ENCODE results near the gene LCE1E.

DNA sequence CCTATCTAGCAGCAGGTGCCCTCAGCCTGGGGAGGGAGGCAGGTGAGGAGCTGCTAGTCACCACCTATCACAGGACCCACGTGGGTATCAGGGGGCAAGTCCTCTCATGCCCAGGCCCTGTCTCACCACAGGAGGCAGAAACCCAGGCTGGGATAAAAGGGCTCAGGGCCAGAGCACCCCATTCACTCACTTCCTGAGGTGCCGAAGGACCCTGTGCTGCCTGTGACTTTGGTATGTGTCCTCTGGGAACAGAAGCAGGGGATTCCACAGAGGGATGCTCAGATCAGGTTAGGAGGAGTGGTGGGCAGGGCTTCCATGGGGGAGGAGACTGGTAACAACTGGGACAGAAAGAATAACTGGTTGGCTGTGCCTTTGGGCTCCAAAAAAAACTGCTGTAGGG, at the start of gene LCE1E:
- TF ChIP-seq, protein P1, sequence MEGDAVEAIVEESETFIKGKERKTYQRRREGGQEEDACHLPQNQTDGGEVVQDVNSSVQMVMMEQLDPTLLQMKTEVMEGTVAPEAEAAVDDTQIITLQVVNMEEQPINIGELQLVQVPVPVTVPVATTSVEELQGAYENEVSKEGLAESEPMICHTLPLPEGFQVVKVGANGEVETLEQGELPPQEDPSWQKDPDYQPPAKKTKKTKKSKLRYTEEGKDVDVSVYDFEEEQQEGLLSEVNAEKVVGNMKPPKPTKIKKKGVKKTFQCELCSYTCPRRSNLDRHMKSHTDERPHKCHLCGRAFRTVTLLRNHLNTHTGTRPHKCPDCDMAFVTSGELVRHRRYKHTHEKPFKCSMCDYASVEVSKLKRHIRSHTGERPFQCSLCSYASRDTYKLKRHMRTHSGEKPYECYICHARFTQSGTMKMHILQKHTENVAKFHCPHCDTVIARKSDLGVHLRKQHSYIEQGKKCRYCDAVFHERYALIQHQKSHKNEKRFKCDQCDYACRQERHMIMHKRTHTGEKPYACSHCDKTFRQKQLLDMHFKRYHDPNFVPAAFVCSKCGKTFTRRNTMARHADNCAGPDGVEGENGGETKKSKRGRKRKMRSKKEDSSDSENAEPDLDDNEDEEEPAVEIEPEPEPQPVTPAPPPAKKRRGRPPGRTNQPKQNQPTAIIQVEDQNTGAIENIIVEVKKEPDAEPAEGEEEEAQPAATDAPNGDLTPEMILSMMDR (IDR thresholded peaks at IDR 0.05): no peak
- no peak for TF ChIP-seq POLR2A (IDR thresholded peaks at IDR 0.05)
